NCI-H2227 (cell line): ENCODE results near the gene MYOT.

ENCODE experiments used
- DNase-seq: peaks from one replicate; lab custom pipeline; 2025; ENCODE audit not compliant: unreplicated experiment; lab: John Stamatoyannopoulos, UW

MYOT gene

GRCh38 chr5:137901011-137901817, 33.6 kb downstream of the MYOT start:
- peak; percentile 3 for DNase-seq

- no peak for DNase-seq
Observed at GRCh38 chr5:137902408-137903133, 34.9 kb downstream of the MYOT start.

GRCh38 chr5:137914758-137915157, 47.1 kb downstream of the MYOT start:
- no peak for DNase-seq

- no peak for DNase-seq
Observed at GRCh38 chr5:137916923-137917322, 49.3 kb downstream of the MYOT start.

DNA sequence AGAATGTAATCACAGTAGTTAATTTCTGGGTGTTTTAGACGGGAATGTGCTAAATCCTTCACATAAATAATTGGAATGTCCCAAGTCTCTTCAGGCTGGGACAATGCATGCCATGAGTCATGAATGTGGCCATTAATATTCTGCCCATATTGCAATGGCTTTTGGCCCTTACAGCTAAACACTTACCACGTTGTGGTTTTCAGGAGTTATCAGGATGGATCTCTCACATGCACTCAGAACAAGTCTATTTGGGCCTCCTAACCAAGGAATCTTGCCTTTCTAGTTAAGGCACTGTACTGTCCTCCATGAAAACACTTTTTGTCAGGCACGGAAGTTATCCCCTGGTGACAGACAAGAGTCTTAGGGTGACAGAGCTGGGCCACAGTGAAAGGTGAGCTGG, 54.3 kb downstream of the MYOT start:
- DNase-seq: no peak

DNA sequence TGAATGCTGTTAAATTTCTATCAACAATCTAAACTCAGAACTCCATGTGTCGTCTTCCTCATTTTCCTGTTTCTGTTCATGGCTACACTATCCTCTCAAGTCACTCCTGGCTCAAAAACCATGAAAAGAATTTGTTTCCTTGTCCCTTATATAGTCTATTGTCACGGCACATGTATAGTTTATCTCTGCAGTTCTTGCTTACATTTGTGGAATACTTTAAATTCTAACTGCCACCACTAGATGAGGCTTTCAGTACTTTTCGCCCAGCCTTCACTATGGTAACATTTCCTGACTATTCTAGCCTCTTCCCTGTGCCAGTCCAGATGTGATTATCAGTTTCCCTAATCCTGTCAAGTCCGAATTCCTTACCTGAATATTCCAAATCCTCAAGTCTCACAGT, 56.2 kb downstream of the MYOT start:
- DNase-seq: no peak

GRCh38 chr5:137932800-137933199, 65.1 kb downstream of the MYOT start:
- DNase-seq: no peak

GRCh38 chr5:137933491-137933911, 65.8 kb downstream of the MYOT start:
- DNase-seq: no peak

DNA sequence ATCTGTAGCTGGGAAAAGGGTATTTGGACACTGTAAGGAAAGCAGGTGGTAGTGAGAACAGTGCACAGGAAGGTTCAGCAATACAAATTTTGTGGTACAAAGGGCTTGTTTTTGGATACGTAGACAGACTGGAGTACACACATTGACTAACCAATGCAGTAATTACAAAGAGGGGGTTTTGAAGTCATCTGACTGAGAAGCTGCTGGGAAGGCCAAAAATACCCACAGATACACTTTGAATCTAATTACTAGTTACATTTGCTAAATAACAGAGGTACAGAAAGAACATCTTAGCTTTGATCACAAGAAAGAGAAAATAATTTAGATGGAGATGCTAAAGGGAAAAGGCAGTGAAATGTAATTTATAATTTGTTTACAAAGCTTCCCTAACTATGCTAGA, 67.5 kb downstream of the MYOT start:
- peak; percentile 12 for DNase-seq

GRCh38 chr5:137935694-137936093, 68.0 kb downstream of the MYOT start:
- peak; percentile 27 for DNase-seq
